ENCODE measurements around the gene BNIP3.

The BNIP3 gene

GRCh38 chr10:131944976-131945695 lies 36.6 kb downstream of the BNIP3 start:
- no peaks in the 10 kb centered on the region for H3K9me3 Mint-ChIP-seq
- H3K36me3 Mint-ChIP-seq (ENCODE audit: low read depth), result peaks cover 97% of the 10 kb centered on the region
- intact Hi-C loops (cut with micrococcal nuclease), result no loop called here
- no peaks in the 10 kb centered on the region for H3K27me3 Mint-ChIP-seq
- H3K4me3 Mint-ChIP-seq, result no peak overlapping the region
- no peak overlapping the region for H3K27ac Mint-ChIP-seq
- H3K4me1 Mint-ChIP-seq (ENCODE audit: low read depth), result no peaks in the 10 kb centered on the region

DNA sequence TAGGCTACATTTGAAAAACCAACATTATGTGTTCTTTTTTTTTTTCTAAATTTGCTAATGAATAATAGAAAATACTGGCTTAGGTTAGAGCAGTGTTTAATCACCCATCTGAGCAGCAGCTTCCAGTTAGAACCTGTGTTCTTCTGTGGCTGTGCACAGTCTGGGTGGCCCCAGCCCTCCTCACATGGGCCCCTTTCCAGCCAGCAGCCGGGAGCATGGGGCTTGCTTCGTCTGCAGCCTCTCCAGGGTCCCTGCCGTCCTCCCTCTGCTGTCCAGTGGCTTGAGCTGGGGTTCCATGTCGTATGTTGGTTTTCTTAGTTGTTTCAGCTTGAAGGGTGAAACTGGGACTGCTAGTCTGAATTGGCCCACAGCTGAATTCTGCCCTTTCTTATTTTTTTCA lies 37.3 kb downstream of the BNIP3 start:
- H3K27me3 Mint-ChIP-seq, result no peaks in the 10 kb centered on the region
- no peak overlapping the region for H3K4me3 Mint-ChIP-seq
- intact Hi-C loops (cut with micrococcal nuclease), result no loop called here
- no peak overlapping the region for H3K27ac Mint-ChIP-seq
- H3K4me1 Mint-ChIP-seq (ENCODE audit: low read depth), result no peaks in the 10 kb centered on the region
- peaks cover 97% of the 10 kb centered on the region for H3K36me3 Mint-ChIP-seq (ENCODE audit: low read depth)
- H3K9me3 Mint-ChIP-seq, result no peaks in the 10 kb centered on the region

- intact Hi-C loops (cut with micrococcal nuclease), result loop anchor here (2.0 kb wide), 1 partner anchor 58 kb away; no protein-coding TSS in a partner anchor
- H3K27ac Mint-ChIP-seq, result no peak overlapping the region
- H3K4me1 Mint-ChIP-seq (ENCODE audit: low read depth), result no peaks in the 10 kb centered on the region
- no peaks in the 10 kb centered on the region for H3K9me3 Mint-ChIP-seq
- H3K27me3 Mint-ChIP-seq, result no peaks in the 10 kb centered on the region
- H3K4me3 Mint-ChIP-seq, result no peak overlapping the region
- peaks cover 95% of the 10 kb centered on the region for H3K36me3 Mint-ChIP-seq (ENCODE audit: low read depth)
Measured at GRCh38 chr10:131943021-131943814, 38.5 kb downstream of the BNIP3 start.

DNA sequence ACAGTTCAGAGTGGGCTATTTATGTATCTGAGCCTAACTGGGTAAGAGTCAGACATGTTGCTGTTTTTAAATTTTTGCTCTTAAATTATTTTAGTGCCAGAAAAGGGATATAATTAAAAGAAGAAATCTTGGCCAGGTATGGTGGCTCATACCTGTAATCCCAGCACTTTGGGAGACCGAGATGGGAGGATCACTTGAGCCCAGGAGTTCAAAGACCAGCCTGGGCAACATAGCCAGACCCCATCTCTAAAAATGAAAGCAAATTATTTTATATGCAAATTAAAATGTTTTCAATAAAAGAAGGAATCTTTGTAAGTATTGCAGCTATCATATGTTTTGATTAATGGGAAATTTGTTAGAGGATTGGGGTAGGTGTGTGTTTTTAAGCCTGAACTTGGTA lies 39.3 kb downstream of the BNIP3 start:
- Mint-ChIP-seq H3K27ac (no peak overlapping the region), H3K27me3 (no peaks in the 10 kb centered on the region), H3K36me3 (ENCODE audit: low read depth) (peaks cover 95% of the 10 kb centered on the region), H3K4me1 (ENCODE audit: low read depth) (no peaks in the 10 kb centered on the region), H3K9me3 (no peaks in the 10 kb centered on the region), H3K4me3 (no peak overlapping the region)
- intact Hi-C loops (cut with micrococcal nuclease), result loop anchor here (2.0 kb wide), 1 partner anchor 58 kb away; no protein-coding TSS in a partner anchor

DNA sequence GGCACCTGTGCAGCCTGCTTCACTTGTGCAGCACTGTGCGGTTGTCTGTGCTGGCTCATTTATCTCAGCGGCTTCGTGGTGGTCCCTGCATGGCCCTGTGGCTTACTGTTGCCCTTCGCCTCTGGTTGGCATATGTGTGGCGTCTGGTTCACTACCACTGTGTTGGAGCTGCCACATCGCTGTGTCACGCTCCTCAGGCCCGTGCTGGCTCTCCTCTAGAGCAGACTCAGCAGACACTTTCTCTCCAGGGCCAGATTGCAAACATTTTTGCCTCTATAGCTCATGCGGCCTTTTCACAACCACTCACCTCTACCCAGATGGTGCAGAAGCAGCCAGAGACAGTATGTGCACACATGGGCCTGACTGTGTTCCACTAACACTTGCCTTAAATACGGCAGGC lies 43.0 kb downstream of the BNIP3 start:
- H3K36me3 Mint-ChIP-seq (ENCODE audit: low read depth), result peaks cover 87% of the 10 kb centered on the region
- H3K4me1 Mint-ChIP-seq (ENCODE audit: low read depth), result no peaks in the 10 kb centered on the region
- intact Hi-C loops (cut with micrococcal nuclease), result no loop called here
- H3K9me3 Mint-ChIP-seq, result no peaks in the 10 kb centered on the region
- no peak overlapping the region for H3K27ac Mint-ChIP-seq
- no peaks in the 10 kb centered on the region for H3K27me3 Mint-ChIP-seq
- H3K4me3 Mint-ChIP-seq, result no peak overlapping the region

GRCh38 chr10:131937836-131938235 lies 43.9 kb downstream of the BNIP3 start:
- no peak overlapping the region for H3K4me3 Mint-ChIP-seq
- H3K9me3 Mint-ChIP-seq, result no peaks in the 10 kb centered on the region
- H3K27me3 Mint-ChIP-seq, result no peaks in the 10 kb centered on the region
- intact Hi-C loops (cut with micrococcal nuclease), result no loop called here
- H3K36me3 Mint-ChIP-seq (ENCODE audit: low read depth), result peaks cover 79% of the 10 kb centered on the region
- no peak overlapping the region for H3K27ac Mint-ChIP-seq
- no peaks in the 10 kb centered on the region for H3K4me1 Mint-ChIP-seq (ENCODE audit: low read depth)

DNA sequence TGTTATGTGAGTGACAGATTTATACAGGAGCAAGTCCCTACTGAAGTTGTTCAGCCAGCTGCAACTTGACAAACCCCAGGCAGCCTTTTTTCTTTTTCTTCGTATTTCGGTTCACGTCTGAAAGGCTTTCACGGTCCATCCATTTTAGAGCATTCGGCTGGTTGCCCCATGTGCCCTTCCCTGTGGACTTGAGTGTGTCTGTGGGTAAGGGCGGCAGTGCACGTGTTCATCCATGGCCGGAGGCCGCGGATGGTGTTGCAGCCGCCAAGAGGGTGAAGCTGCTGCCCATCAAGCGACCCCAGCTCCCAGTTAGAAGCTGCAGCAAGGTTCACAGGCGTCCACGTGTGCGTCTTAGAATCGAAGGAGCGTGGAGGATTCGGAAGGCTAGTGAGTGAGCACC lies 45.0 kb downstream of the BNIP3 start:
- Mint-ChIP-seq H3K4me1 (ENCODE audit: low read depth) (peaks cover 6% of the 10 kb centered on the region), H3K27me3 (no peaks in the 10 kb centered on the region), H3K36me3 (ENCODE audit: low read depth) (peaks cover 76% of the 10 kb centered on the region), H3K27ac (no peak overlapping the region), H3K4me3 (no peak overlapping the region), H3K9me3 (no peaks in the 10 kb centered on the region)
- intact Hi-C loops (cut with micrococcal nuclease), result no loop called here

DNA sequence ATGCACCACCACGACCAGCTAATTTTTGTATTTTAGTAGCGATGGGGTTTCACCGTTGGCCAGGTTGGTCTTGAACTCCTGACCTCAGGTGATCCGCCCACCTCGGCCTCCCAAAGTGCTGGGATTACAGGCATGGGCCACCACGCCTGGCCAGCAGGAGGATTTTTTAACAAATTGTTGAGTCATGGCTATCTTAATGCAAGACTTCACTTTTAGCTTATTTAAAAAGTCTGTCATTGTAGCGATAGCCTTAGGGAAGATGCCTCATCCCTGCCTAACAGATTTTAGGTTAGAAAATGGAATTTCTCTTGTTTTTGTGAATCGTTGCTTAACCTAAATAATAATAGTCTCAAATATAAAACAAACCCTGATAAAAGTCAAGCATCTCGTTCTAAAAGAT lies 45.4 kb downstream of the BNIP3 start:
- peaks cover 10% of the 10 kb centered on the region for H3K4me1 Mint-ChIP-seq (ENCODE audit: low read depth)
- peaks cover 75% of the 10 kb centered on the region for H3K36me3 Mint-ChIP-seq (ENCODE audit: low read depth)
- intact Hi-C loops (cut with micrococcal nuclease), result no loop called here
- H3K27ac Mint-ChIP-seq, result no peak overlapping the region
- H3K27me3 Mint-ChIP-seq, result no peaks in the 10 kb centered on the region
- H3K9me3 Mint-ChIP-seq, result no peaks in the 10 kb centered on the region
- no peak overlapping the region for H3K4me3 Mint-ChIP-seq

GRCh38 chr10:131935260-131935659 lies 46.5 kb downstream of the BNIP3 start:
- Mint-ChIP-seq H3K9me3 (no peaks in the 10 kb centered on the region), H3K4me3 (no peak overlapping the region), H3K36me3 (ENCODE audit: low read depth) (peaks cover 73% of the 10 kb centered on the region), H3K4me1 (ENCODE audit: low read depth) (peaks cover 20% of the 10 kb centered on the region), H3K27ac (no peak overlapping the region), H3K27me3 (no peaks in the 10 kb centered on the region)
- intact Hi-C loops (cut with micrococcal nuclease), result no loop called here

- H3K4me3 Mint-ChIP-seq, result no peak overlapping the region
- no peaks in the 10 kb centered on the region for H3K27me3 Mint-ChIP-seq
- H3K9me3 Mint-ChIP-seq, result no peaks in the 10 kb centered on the region
- H3K4me1 Mint-ChIP-seq (ENCODE audit: low read depth), result peaks cover 25% of the 10 kb centered on the region
- no peak overlapping the region for H3K27ac Mint-ChIP-seq
- H3K36me3 Mint-ChIP-seq (ENCODE audit: low read depth), result peaks cover 73% of the 10 kb centered on the region
- intact Hi-C loops (cut with micrococcal nuclease), result no loop called here
Measured at GRCh38 chr10:131934769-131935168, 47.0 kb downstream of the BNIP3 start.

- intact Hi-C loops (cut with micrococcal nuclease), result no loop called here
- H3K27me3 Mint-ChIP-seq, result no peaks in the 10 kb centered on the region
- no peaks in the 10 kb centered on the region for H3K9me3 Mint-ChIP-seq
- peaks cover 74% of the 10 kb centered on the region for H3K36me3 Mint-ChIP-seq (ENCODE audit: low read depth)
- H3K4me3 Mint-ChIP-seq, result no peak overlapping the region
- H3K27ac Mint-ChIP-seq, result no peak overlapping the region
- H3K4me1 Mint-ChIP-seq (ENCODE audit: low read depth), result peaks cover 36% of the 10 kb centered on the region
Measured at GRCh38 chr10:131933696-131934086, 48.0 kb downstream of the BNIP3 start.

- intact Hi-C loops (cut with micrococcal nuclease), result no loop called here
- Mint-ChIP-seq H3K4me3 (no peak overlapping the region), H3K36me3 (ENCODE audit: low read depth) (peaks cover 68% of the 10 kb centered on the region), H3K9me3 (no peaks in the 10 kb centered on the region), H3K27me3 (no peaks in the 10 kb centered on the region), H3K27ac (no peak overlapping the region), H3K4me1 (ENCODE audit: low read depth) (peaks cover 41% of the 10 kb centered on the region)
Measured at GRCh38 chr10:131933016-131933695, 48.6 kb downstream of the BNIP3 start.

DNA sequence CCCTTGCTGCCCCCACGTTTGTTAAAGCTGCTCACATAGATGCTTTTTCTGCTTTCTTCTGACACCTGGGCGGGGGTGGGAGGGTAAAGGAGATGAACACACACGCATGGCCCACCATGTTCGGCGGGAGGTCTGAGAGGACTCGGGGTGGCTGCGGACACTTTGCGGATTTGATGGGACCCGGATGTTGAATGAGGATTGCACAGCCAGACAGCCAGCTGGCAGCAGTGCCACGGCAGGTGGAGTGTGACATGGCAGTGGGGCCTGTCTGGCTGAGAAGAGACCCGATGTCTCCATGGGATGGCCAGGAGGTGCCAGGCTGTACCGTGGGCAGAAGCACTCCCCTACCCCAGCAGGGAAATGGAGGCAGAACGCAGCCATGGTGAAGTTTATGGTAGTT lies 49.7 kb downstream of the BNIP3 start:
- no peaks in the 10 kb centered on the region for H3K27me3 Mint-ChIP-seq
- H3K27ac Mint-ChIP-seq, result no peak overlapping the region
- intact Hi-C loops (cut with micrococcal nuclease), result no loop called here
- peaks cover 60% of the 10 kb centered on the region for H3K36me3 Mint-ChIP-seq (ENCODE audit: low read depth)
- peaks cover 53% of the 10 kb centered on the region for H3K4me1 Mint-ChIP-seq (ENCODE audit: low read depth)
- no peaks in the 10 kb centered on the region for H3K9me3 Mint-ChIP-seq
- H3K4me3 Mint-ChIP-seq, result no peak overlapping the region
